Neural progenitor cell (in vitro differentiated cells): ENCODE measurements around the gene GNAS-AS1. TPM values are rescaled to one million over a fixed set of nuclear protein-coding genes. Genes with fewer than 3 reads are reported as not detected.

ENCODE experiments used
- DNase-seq: peaks from one replicate; pipeline ENCODE4 v3.0.0-alpha.2; 2016; ENCODE audit warnings: low spot score
- H2AFZ ChIP-seq: fragments of 200-600 bp; sonication (generic); replicated peaks from 2 replicates; pipeline ENCODE4 v1.6.1; 2016; ENCODE audit warnings: antibody characterized with exemption
- H3F3A ChIP-seq: fragments of 200-600 bp; sonication (generic); 2 replicates; pipeline ENCODE4 v1.6.1; 2016; ENCODE audit warnings: antibody characterized with exemption, low read depth
- H3K27ac ChIP-seq: fragments of 200-600 bp; sonication (generic); 2 replicates; pipeline ENCODE4 v1.5.1; 2016; ENCODE audit warnings: mild to moderate bottlenecking
- H3K27me3 ChIP-seq: fragments of 200-600 bp; sonication (generic); 2 replicates; pipeline ENCODE4 v1.6.1; 2016; ENCODE audit warnings: mild to moderate bottlenecking, moderate library complexity
- H3K36me3 ChIP-seq: fragments of 200-600 bp; sonication (generic); 2 replicates; pipeline ENCODE4 v1.5.1; 2016
- H3K4me1 ChIP-seq: fragments of 200-600 bp; sonication (generic); 2 replicates; pipeline ENCODE4 v1.6.1; 2016; ENCODE audit warnings: mixed run types
- H3K4me2 ChIP-seq: fragments of 200-600 bp; sonication (generic); 2 replicates; pipeline ENCODE4 v1.6.1; 2016
- H3K4me3 ChIP-seq: fragments of 200-600 bp; sonication (generic); 2 replicates; pipeline ENCODE4 v1.5.1; 2016
- H3K79me2 ChIP-seq: fragments of 200-600 bp; sonication (generic); 2 replicates; pipeline ENCODE4 v1.6.1; 2016; ENCODE audit warnings: low read depth
- H3K9ac ChIP-seq: fragments of 200-600 bp; sonication (generic); 2 replicates; pipeline ENCODE4 v1.6.1; 2016
- H3K9me3 ChIP-seq: fragments of 200-600 bp; sonication (generic); 2 replicates; pipeline ENCODE4 v1.5.1; 2016; ENCODE audit warnings: low read depth
- H4K20me1 ChIP-seq: fragments of 200-600 bp; sonication (generic); 2 replicates; pipeline ENCODE4 v1.6.1; 2016; ENCODE audit warnings: low read depth
- H3K27ac Mint-ChIP-seq: 3 replicates; pipeline ENCODE4 v1.8.0; 2021; ENCODE audit warnings: mixed read lengths
- H3K27me3 Mint-ChIP-seq: 2 replicates; pipeline ENCODE4 v1.8.0; 2022; ENCODE audit warnings: low read depth, mild to moderate bottlenecking, inconsistent platforms, moderate library complexity, mixed read lengths; ENCODE audit not compliant: insufficient read depth
- H3K36me3 Mint-ChIP-seq: 3 replicates; pipeline ENCODE4 v1.8.0; 2021; ENCODE audit warnings: mixed read lengths
- H3K4me1 Mint-ChIP-seq: 3 replicates; pipeline ENCODE4 v1.8.0; 2021; ENCODE audit warnings: mixed read lengths
- H3K4me3 Mint-ChIP-seq: 3 replicates; pipeline ENCODE4 v1.8.0; 2021; ENCODE audit warnings: mild to moderate bottlenecking, moderate library complexity, mixed read lengths
- H3K9me3 Mint-ChIP-seq: 3 replicates; pipeline ENCODE4 v1.8.0; 2020; ENCODE audit warnings: mixed read lengths
- CTCF ChIP-seq: fragments of 200-600 bp; sonication (generic); IDR thresholded peaks from 2 replicates; pipeline ENCODE4 v1.5.1; 2017; ENCODE audit warnings: antibody characterized with exemption, mild to moderate bottlenecking
- EZH2 ChIP-seq: fragments of 200-600 bp; sonication (generic); IDR thresholded peaks from 2 replicates; pipeline ENCODE4 v1.6.1; 2017; ENCODE audit warnings: antibody characterized with exemption, mild to moderate bottlenecking, moderate library complexity
- EZH2phosphoT487 ChIP-seq: fragments of 200-600 bp; sonication (generic); IDR thresholded peaks from 2 replicates; pipeline ENCODE4 v1.6.1; 2017; ENCODE audit warnings: antibody characterized with exemption
- total RNA-seq: library from RNA; depleted of rRNA; stranded (reverse); fragments of >200 nt; gene quantifications from 2 replicates; pipeline ENCODE4 v1.2.3, GENCODE V29; 2015; ENCODE audit warnings: low replicate concordance

The GNAS-AS1 gene
- total RNA-seq, 1 donor from 2014 or later = 5.8 TPM

- no peak for DNase-seq
- H3K4me1 ChIP-seq = peaks cover 9% of the 10 kb centered on the region
- H3K27me3 Mint-ChIP-seq = peaks cover 5% of the 10 kb centered on the region
- no peak overlapping the region for H3K27ac ChIP-seq
- no peak overlapping the region for H3K27ac Mint-ChIP-seq
- no peaks in the 10 kb centered on the region for H3K79me2 ChIP-seq
- H3F3A ChIP-seq = no peaks in the 10 kb centered on the region
- H3K4me3 ChIP-seq = no peak overlapping the region
- H3K4me2 ChIP-seq = no peak overlapping the region
- no peak overlapping the region for H3K9ac ChIP-seq
- no peaks in the 10 kb centered on the region for H3K9me3 Mint-ChIP-seq
- no peaks in the 10 kb centered on the region for H3K9me3 ChIP-seq
- no peak overlapping the region for H2AFZ ChIP-seq
- TF ChIP-seq EZH2 = no peak
- no peak overlapping the region for H3K4me3 Mint-ChIP-seq
- no peaks in the 10 kb centered on the region for H3K36me3 ChIP-seq
- no peaks in the 10 kb centered on the region for H4K20me1 ChIP-seq
- H3K36me3 Mint-ChIP-seq = no peaks in the 10 kb centered on the region
- no peaks in the 10 kb centered on the region for H3K27me3 ChIP-seq
- H3K4me1 Mint-ChIP-seq = peaks cover 11% of the 10 kb centered on the region
Observed at GRCh38 chr20:58869662-58870227, 19.0 kb upstream of the GNAS-AS1 start.

- no peaks in the 10 kb centered on the region for H3K27me3 ChIP-seq
- peak overlapping the region; percentile 89 for H2AFZ ChIP-seq
Observed at GRCh38 chr20:58868795-58869194, 18.1 kb upstream of the GNAS-AS1 start.

GRCh38 chr20:58867211-58867610 is 16.5 kb upstream of the GNAS-AS1 start:
- peaks cover 3% of the 10 kb centered on the region for H3K27me3 Mint-ChIP-seq
- H3K4me1 Mint-ChIP-seq = peaks cover 8% of the 10 kb centered on the region
- no peak overlapping the region for H3K27ac Mint-ChIP-seq
- Histone ChIP-seq H3K9me3 (no peaks in the 10 kb centered on the region), H3K4me1 (peaks cover 5% of the 10 kb centered on the region), H3K4me2 (no peak overlapping the region), H3K9ac (no peak overlapping the region), H3K4me3 (no peak overlapping the region), H3K79me2 (no peaks in the 10 kb centered on the region), H3K27ac (no peak overlapping the region), H4K20me1 (no peaks in the 10 kb centered on the region), H3K36me3 (no peaks in the 10 kb centered on the region), H3F3A (no peaks in the 10 kb centered on the region), H3K27me3 (no peaks in the 10 kb centered on the region), H2AFZ (no peak overlapping the region)
- TF ChIP-seq CTCF (no peak), EZH2 (no peak), EZH2phosphoT487 (no peak)
- DNase-seq = no peak
- H3K4me3 Mint-ChIP-seq = no peak overlapping the region
- H3K9me3 Mint-ChIP-seq = no peaks in the 10 kb centered on the region
- H3K36me3 Mint-ChIP-seq = no peaks in the 10 kb centered on the region

More at GRCh38 chr20:58868795-58869194, 18.1 kb upstream of the GNAS-AS1 start:
- no peak overlapping the region for H3K4me3 Mint-ChIP-seq
- H3K27me3 Mint-ChIP-seq = peaks cover 5% of the 10 kb centered on the region
- H3K9me3 Mint-ChIP-seq = no peaks in the 10 kb centered on the region
- Histone ChIP-seq H3K4me1 (peaks cover 5% of the 10 kb centered on the region), H4K20me1 (no peaks in the 10 kb centered on the region), H3F3A (no peaks in the 10 kb centered on the region), H3K9me3 (no peaks in the 10 kb centered on the region), H3K4me2 (no peak overlapping the region), H3K36me3 (no peaks in the 10 kb centered on the region), H3K9ac (no peak overlapping the region), H3K79me2 (no peaks in the 10 kb centered on the region), H3K4me3 (no peak overlapping the region), H3K27ac (no peak overlapping the region)
- DNase-seq = peak; percentile 77
- peaks cover 11% of the 10 kb centered on the region for H3K4me1 Mint-ChIP-seq
- H3K27ac Mint-ChIP-seq = no peak overlapping the region
- no peaks in the 10 kb centered on the region for H3K36me3 Mint-ChIP-seq
- TF ChIP-seq CTCF = peak; percentile 64
- no peak for TF ChIP-seq EZH2

- Histone ChIP-seq H3K4me2 (no peak overlapping the region), H3K4me3 (no peak overlapping the region), H3K36me3 (no peaks in the 10 kb centered on the region), H3K27ac (no peak overlapping the region), H3K9me3 (no peaks in the 10 kb centered on the region), H3K9ac (no peak overlapping the region), H3K79me2 (no peaks in the 10 kb centered on the region), H3K4me1 (peaks cover 5% of the 10 kb centered on the region), H2AFZ (no peak overlapping the region), H3K27me3 (no peaks in the 10 kb centered on the region), H4K20me1 (no peaks in the 10 kb centered on the region), H3F3A (peaks cover 5% of the 10 kb centered on the region)
- H3K27me3 Mint-ChIP-seq = peaks cover 3% of the 10 kb centered on the region
- H3K36me3 Mint-ChIP-seq = no peaks in the 10 kb centered on the region
- no peak overlapping the region for H3K4me3 Mint-ChIP-seq
- peaks cover 8% of the 10 kb centered on the region for H3K4me1 Mint-ChIP-seq
- H3K9me3 Mint-ChIP-seq = no peaks in the 10 kb centered on the region
- no peak for DNase-seq
- H3K27ac Mint-ChIP-seq = no peak overlapping the region
- no peak for TF ChIP-seq CTCF
Observed at GRCh38 chr20:58865843-58866242, 15.1 kb upstream of the GNAS-AS1 start.
